Measurements from ENCODE around the gene CHD6.
"Not testable (repeated sequence)": the region's sequence is repeated elsewhere in the genome, so short reads cannot be mapped to it uniquely, and the experiment has no call there.

The CHD6 gene

GRCh38 chr20:41547221-41547620 is 71.0 kb downstream of the CHD6 start:
- DNase-seq (ENCODE audit: low spot score), result no peak
- no peak for FAIRE-seq

DNA sequence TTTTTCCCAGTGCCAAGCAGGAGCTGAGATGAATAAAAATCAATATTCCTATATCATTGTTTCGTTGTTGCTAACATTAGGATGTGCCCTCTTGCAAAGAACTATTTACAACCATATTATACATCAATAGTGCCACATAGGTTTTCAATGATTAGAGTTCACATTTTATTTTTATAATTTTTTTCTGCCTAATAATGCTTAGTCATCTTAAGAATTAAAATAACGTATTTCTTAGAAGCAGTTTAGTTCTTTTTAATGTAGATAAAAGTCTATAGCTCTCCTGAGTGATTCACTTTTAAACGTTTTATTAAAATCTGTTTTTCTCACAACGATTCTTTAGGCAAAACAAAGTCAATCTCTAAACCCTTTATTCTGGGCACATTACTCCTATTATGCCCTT is 71.6 kb downstream of the CHD6 start:
- FAIRE-seq (no peak), DNase-seq (ENCODE audit: low spot score) (no peak)

DNA sequence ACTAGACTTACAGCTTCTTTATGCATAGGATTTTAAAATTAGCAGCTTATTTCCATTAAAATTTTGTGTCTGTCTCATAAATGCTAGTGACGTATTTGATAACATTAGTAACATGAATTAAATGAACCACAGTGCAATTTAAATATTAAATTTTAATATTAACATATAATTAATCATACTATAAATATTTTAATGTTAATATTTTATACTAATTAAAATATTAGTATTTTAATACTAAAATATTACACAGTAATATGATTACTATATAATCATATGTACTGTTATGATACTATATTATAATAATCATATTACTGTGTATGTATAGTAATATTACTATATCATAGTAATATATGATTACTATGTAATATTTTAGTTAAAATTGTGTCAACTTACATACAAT is 73.7 kb downstream of the CHD6 start:
- no peak for FAIRE-seq
- no peak for DNase-seq (ENCODE audit: low spot score)

DNA sequence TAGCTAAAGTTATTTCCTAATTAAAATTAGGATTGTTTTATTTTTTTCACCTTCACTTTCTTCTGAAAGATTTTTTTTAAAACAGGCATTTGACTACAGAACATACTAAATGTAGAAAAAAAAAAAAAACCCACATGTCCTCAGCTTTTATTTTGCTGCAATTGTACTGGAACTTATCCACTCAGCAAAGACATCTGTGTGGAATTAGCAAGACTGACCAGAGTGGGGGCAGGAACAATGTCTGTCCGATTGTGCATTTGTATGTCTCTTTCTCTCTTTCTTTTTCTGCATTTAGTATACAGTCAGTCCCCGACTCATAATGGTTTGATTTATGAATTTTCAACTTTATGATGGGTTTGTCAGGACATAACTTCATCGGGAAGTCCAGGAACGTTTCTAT is 77.3 kb downstream of the CHD6 start:
- DNase-seq (ENCODE audit: low spot score) (no peak), FAIRE-seq (no peak)

GRCh38 chr20:41540459-41540858 is 77.7 kb downstream of the CHD6 start:
- no peak for DNase-seq (ENCODE audit: low spot score)
- FAIRE-seq, result no peak

DNA sequence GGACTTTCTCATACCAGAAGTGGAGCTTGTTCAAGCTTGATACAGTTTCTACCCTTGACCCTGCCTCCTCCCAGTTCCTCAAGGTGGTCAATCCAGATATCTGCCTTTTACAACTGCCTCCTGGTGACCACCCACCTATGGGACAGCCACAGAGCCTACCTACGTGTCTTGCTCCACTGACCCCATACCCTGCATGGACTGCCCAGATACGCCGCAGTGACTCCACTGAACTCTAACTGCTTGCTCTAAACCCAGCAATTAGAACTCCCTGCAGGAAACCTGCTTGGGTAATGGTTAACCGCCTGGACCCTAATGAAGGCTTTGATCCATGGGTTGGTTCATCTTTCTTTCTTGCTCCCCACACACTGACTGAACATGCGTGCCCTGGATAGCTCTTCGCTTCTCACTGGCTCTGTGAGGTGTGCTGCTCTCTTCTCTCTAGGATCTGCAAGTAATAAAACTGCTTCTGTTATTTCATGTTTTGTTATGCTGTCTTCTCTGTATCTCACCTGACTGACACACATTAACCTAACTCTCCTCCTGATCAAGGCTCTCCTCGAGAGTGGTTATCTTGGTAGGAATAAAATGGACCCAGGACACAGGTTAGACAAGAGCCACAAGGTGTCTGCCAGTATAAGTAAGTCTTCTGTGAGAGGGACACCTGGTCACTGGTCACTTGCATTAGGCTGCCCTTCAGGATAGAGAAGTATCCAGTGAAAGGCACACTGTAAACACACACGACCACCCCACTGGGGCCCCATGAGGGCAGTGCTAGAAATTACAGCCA is 79.2 kb downstream of the CHD6 start:
- no peak for DNase-seq (ENCODE audit: low spot score)
- FAIRE-seq, result no peak

DNA sequence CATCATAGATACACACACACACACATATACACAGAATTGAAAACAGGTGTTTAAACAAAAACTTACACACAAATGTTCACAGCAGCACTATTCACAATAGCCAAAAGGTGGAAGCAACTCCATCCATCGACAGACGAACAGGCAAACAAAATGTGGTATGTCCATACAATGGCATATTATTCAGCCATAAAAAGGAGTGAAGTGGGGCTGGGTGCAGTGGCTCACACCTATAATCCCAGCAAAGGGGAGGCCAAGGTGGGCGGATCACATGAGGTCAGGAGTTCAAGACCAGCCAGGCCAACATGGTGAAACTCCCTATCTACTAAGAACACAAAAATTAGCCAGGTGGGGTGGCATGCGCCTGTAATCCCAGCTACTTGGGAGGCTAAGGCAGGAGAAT is 80.3 kb downstream of the CHD6 start:
- DNase-seq (ENCODE audit: low spot score) (no peak), FAIRE-seq (no peak)

- not testable (repeated sequence) for FAIRE-seq; DNase-seq (ENCODE audit: low spot score)
These were observed 82.6 kb downstream of the CHD6 start for GRCh38 chr20:41535551-41535950.

DNA sequence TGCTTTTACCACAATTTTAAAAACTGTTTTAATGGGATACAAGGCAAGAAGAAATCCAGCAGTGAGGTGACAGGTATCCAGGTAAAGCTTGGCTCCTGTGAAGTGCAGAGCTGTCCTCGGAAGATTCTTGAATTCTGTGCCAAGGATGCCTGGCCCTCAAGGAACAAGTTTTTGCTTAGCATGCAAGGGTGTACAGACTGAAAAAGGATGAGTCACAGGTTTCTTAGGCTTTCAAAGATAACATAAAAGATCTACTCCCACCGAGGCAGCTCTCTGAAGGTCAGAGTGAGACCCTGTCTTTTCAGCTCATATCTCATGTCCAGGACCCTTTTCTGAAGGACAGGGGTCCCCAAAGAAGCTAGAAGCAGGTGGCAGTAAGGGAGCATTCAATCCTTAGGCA is 83.3 kb downstream of the CHD6 start:
- FAIRE-seq, result no peak
- no peak for DNase-seq (ENCODE audit: low spot score)

DNA sequence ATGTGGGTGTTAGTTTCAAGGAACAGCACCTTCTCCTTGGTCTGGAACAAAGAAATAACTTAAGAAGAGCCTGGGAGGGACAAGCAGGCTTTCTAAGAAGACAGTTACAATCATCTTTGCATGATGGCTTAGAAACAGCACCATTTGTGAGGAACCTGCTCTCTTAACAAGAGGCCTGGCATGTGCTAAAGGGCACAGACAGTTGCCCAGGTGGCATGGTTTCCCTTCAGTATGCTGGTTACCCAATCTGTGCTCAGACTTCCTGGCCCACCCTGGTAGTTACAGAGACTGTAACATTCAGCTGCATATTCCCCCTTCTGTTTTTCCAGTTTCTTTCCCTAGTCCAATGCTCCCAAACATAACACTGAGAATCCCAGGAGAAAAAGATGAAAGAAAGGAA is 84.0 kb downstream of the CHD6 start:
- DNase-seq (ENCODE audit: low spot score) (no peak), FAIRE-seq (no peak)

- no peak for FAIRE-seq
These were observed 84.5 kb downstream of the CHD6 start for GRCh38 chr20:41533537-41534136.

GRCh38 chr20:41532935-41533334 is 85.2 kb downstream of the CHD6 start:
- DNase-seq (ENCODE audit: low spot score), result no peak
- FAIRE-seq, result no peak

More at GRCh38 chr20:41533537-41534136, 84.5 kb downstream of the CHD6 start:
- no peak for DNase-seq (ENCODE audit: low spot score)

GRCh38 chr20:41531518-41532275 is 86.5 kb downstream of the CHD6 start:
- no peak for FAIRE-seq

GRCh38 chr20:41530923-41531322 is 87.3 kb downstream of the CHD6 start:
- FAIRE-seq (no peak), DNase-seq (ENCODE audit: low spot score) (no peak)

More at GRCh38 chr20:41531518-41532275, 86.5 kb downstream of the CHD6 start:
- DNase-seq (ENCODE audit: low spot score), result no peak

DNA sequence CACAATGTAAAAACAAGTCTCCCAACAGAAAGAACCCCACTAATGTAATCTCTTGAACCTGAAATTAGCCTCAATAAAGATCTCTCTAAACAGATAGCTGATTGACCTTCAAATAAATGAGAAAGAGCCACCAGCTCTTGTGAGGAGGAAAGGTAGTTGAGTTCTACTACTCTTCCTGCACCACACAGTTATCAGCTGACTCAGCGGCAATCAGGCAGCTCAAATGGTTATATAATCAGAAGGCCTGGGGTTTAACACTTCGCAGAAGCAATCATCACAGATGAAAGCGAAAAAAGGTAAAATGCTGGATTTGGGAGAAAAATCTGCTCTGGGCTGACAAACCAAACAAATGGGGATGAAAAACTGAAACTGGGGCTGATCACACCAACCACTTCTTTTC is 91.8 kb downstream of the CHD6 start:
- FAIRE-seq (no peak), DNase-seq (ENCODE audit: low spot score) (no peak)

DNA sequence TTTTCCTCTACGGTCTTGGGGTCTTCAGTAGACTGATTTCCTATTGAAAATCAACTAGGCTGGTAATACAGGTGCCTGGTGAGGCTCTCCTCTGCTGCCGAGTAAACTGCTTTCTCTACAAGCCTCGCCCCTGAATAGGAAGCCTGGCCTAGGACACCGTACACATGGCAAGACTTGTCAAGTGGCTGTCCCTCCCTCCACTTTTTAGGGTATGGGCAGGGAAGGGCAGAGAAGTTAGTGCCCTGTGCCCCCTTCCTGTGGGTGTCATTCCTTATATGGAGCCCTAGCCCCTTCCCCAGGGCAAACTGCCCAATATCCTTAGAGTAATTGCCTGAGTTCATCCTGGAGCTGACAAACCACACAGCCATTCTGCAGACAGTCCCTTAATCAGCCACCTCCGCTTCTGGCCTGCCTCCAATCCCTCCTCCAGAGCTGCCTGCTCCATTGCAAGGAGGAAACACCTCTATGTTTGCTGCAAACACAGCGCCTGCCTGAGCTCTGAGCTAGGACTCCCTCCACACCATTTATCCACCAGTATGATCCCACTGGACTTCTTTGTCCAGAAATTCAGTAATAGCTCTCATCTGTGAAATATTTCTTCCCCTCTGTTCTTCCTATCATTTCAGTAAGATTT is 93.1 kb downstream of the CHD6 start:
- FAIRE-seq (no peak), DNase-seq (ENCODE audit: low spot score) (no peak)

DNA sequence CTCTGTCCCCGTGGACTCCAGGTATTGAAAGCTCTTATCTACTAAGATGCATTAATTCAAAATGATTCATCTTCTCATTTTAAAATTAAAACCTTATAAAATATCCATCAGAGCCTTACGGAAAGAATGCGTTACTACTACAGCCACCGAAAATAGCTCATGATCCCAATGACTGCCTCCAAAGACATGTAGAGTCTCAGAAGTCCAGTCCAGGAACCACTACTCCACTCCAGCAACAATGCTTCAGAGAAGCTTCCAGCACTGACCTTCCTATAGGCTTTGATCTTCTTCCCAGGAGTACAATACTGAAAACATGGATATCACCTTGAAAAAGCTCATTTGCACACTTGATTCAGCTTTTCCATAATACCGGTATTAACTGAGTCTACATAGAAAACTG is 94.3 kb downstream of the CHD6 start:
- FAIRE-seq, result no peak
- no peak for DNase-seq (ENCODE audit: low spot score)

GRCh38 chr20:41513829-41514228 is 104.3 kb downstream of the CHD6 start:
- DNase-seq (ENCODE audit: low spot score) (no peak), FAIRE-seq (no peak)

DNA sequence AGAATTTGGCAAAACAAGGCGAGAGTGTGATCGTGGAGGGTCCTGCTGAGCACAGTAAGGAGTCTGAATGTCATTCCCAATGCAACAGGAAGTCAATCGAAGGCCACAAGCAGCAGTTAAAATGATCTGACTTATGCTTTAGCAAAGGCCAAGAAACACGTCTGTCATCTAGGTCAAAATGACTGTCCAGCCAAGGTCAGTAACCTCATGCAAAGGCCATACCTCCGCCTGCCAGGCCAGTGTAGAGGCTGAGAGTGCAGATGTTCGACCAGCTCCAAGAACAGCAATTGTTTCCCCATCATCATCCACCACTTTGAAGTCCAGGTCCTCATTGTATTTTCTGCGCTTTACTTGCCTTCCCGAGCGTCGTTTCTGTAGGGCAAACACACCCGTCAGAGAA is 105.6 kb downstream of the CHD6 start:
- no peak for FAIRE-seq

DNA sequence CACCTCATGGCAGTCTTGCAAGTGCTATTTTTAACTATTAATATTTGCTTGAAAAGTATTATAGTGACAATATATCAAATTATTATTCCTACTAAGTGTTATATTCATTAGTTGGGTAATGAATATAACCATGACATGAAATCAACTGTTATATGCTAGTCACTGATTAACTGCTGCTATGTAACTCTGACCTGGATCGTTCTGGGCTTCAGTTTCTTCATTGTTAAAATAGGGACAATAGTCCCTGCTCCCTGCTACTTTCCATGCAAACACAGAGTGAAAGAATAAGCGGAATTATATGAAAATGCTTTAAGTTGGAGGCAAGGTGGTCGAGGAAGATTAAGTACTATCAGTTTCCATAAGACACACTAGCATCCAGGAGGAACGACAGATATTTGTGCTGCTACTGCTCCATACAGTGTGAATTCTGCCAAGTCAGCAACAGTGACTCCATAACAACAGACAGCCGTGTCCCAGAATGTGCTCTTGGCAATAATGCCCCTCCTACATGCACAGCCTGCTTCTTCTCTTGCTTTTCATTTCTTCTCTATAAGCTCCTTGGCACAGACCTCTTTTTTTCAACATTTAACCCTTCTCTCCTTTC is 107.2 kb downstream of the CHD6 start:
- FAIRE-seq, result no peak
- no peak for DNase-seq (ENCODE audit: low spot score)

More for the DNA sequence above, 105.6 kb downstream of the CHD6 start:
- no peak for DNase-seq (ENCODE audit: low spot score)

DNA sequence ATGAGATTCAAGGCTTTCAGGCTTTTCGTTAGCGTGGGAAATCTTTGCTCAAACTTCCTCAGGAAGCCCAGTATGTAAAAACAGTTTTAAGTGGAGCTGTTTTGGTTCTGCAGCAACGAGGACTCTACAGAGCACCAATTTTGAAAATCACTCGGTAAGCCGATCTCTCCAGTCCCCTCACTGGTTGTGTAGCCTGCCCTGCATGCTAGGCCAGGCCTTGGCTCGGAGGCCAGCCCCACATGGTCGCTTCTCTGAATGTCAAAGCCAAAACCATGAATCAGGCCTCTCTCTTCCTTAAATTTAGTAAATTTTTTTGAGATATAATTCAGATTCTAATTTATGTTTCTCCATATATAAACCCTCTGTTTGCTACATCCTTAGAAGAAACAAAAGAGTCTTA is 108.0 kb downstream of the CHD6 start:
- DNase-seq (ENCODE audit: low spot score), result no peak
- FAIRE-seq, result no peak

Data from urothelium cell line (cell line).